ENCODE measurements around the gene AMBP.

The AMBP gene

GRCh38 chr9:114033397-114034103 is 44.5 kb downstream of the AMBP start:
- DNase-seq = peak in 10 of 58 donors; percentile 4 to 35 (median 16)

GRCh38 chr9:114031948-114032840 is 45.9 kb downstream of the AMBP start:
- no peak for DNase-seq

GRCh38 chr9:114031037-114031630 is 47.0 kb downstream of the AMBP start:
- no peak for DNase-seq

- DNase-seq = no peak
These were observed 47.7 kb downstream of the AMBP start for GRCh38 chr9:114030364-114030763.

GRCh38 chr9:114029311-114030170 is 48.6 kb downstream of the AMBP start:
- DNase-seq = no peak

GRCh38 chr9:114028646-114029045 is 49.5 kb downstream of the AMBP start:
- DNase-seq = no peak

- no peak for DNase-seq
These were observed 50.1 kb downstream of the AMBP start for GRCh38 chr9:114027863-114028465.

GRCh38 chr9:114027159-114027862 is 50.8 kb downstream of the AMBP start:
- no peak for DNase-seq

GRCh38 chr9:114026335-114026734 is 51.8 kb downstream of the AMBP start:
- no peak for DNase-seq

- no peak for DNase-seq
These were observed 52.3 kb downstream of the AMBP start for GRCh38 chr9:114025760-114026159.

- DNase-seq = no peak
These were observed 52.8 kb downstream of the AMBP start for GRCh38 chr9:114025196-114025753.

- no peak for DNase-seq
These were observed 54.1 kb downstream of the AMBP start for GRCh38 chr9:114023961-114024360.

- DNase-seq = no peak
These were observed 56.5 kb downstream of the AMBP start for GRCh38 chr9:114021578-114021977.

- DNase-seq = no peak
These were observed 60.1 kb downstream of the AMBP start for GRCh38 chr9:114017741-114018715.

- no peak for DNase-seq
These were observed 61.3 kb downstream of the AMBP start for GRCh38 chr9:114016629-114017423.

GRCh38 chr9:114016101-114016500 is 62.0 kb downstream of the AMBP start:
- no peak for DNase-seq

GRCh38 chr9:114015607-114016006 is 62.5 kb downstream of the AMBP start:
- no peak for DNase-seq

- no peak for DNase-seq
These were observed 64.1 kb downstream of the AMBP start for GRCh38 chr9:114014044-114014443.
